Stomach smooth muscle (tissue), 2 donors: ENCODE data around the gene BRD2.

Experiments
- H3K27ac ChIP-seq: one replicate; pipeline ENCODE4 v1.7.0; 2013; ENCODE audit warnings: mild to moderate bottlenecking, low read length, inconsistent platforms
- H3K27me3 ChIP-seq, 2 donors: one replicate each; pipeline ENCODE4 v1.7.0; 2013; ENCODE audit warnings: low read length in 2 of 2; ENCODE audit not compliant: insufficient read depth in 2 of 2, control insufficient read depth in 1 of 2
- H3K36me3 ChIP-seq, 2 donors: one replicate each; pipeline ENCODE4 v1.7.0; 2013; ENCODE audit warnings: low read length in 2 of 2; ENCODE audit not compliant: control insufficient read depth in 2 of 2, insufficient read depth in 2 of 2
- H3K4me1 ChIP-seq: one replicate; pipeline ENCODE4 v1.7.0; 2013; ENCODE audit warnings: low read length; ENCODE audit not compliant: control insufficient read depth, insufficient read depth
- H3K4me3 ChIP-seq, 2 donors: one replicate each; pipeline ENCODE4 v1.7.0; 2013; ENCODE audit warnings: low read length in 2 of 2
- H3K9ac ChIP-seq, 2 donors: one replicate each; pipeline ENCODE4 v1.7.0; 2013; ENCODE audit warnings: low read length in 2 of 2, mild to moderate bottlenecking in 1 of 2
- H3K9me3 ChIP-seq, 2 donors: one replicate each; pipeline ENCODE4 v1.7.0; 2013; ENCODE audit warnings: low read length in 2 of 2; ENCODE audit not compliant: control insufficient read depth in 2 of 2
- donor health status: healthy.
- donor health status: Pancreatic carcinoma.

Gene BRD2

DNA sequence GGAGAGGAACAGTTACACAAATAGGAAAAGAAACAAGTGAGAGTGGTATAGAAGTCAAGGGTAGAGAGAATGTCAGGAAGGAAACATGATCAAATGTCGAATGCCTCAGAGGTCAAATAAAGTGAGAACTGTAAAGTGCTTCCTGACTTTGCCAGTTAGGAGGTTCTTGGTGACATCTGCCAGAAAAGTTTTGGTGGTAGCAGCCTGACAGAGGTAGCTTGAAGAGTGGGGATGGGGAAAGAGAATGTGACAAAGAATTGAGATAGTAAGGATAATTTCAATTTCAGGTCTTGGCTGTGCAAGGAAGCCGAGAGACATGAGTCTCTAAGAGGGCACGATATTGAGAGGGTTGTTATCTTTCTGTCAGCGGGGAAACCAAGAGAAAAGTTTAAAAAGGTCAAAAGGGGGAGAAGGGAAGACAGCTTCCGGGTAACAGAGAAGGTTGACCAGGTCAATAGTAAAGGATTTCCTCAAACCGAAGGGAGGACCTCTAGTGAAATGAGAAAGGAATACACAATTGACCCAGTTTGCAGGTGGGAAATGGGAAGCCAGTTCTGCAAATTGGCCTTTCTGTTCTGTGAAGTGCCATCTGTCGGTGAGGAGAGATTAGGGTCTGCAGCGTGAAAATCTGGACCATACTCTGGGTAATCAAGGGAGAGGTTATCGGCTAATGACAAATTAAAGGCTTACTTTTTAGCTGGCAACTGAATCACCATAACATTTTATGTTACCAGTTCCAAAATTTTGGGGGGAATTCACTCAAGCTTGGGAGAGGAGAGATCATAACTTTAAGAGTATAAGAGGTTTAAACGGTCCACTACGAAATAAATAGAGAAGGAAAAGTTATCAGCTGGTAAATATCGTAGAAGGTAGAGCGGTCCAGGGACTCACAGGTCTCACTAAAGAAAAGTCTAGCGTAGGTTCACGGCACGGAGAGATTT lies 973 bp upstream of the BRD2 start:
- peaks cover 0 to 2% of the 10 kb centered on the region in 2 donors for H3K36me3 ChIP-seq
- H3K27ac ChIP-seq: peak overlapping the region; percentile 100
- H3K4me1 ChIP-seq: peaks cover 20% of the 10 kb centered on the region
- H3K27me3 ChIP-seq: no peaks in the 10 kb centered on the region
- peak overlapping the region; percentile 99 to 100 for H3K4me3 ChIP-seq
- peak overlapping the region; percentile 93 to 100 for H3K9ac ChIP-seq
- H3K9me3 ChIP-seq: no peaks in the 10 kb centered on the region

DNA sequence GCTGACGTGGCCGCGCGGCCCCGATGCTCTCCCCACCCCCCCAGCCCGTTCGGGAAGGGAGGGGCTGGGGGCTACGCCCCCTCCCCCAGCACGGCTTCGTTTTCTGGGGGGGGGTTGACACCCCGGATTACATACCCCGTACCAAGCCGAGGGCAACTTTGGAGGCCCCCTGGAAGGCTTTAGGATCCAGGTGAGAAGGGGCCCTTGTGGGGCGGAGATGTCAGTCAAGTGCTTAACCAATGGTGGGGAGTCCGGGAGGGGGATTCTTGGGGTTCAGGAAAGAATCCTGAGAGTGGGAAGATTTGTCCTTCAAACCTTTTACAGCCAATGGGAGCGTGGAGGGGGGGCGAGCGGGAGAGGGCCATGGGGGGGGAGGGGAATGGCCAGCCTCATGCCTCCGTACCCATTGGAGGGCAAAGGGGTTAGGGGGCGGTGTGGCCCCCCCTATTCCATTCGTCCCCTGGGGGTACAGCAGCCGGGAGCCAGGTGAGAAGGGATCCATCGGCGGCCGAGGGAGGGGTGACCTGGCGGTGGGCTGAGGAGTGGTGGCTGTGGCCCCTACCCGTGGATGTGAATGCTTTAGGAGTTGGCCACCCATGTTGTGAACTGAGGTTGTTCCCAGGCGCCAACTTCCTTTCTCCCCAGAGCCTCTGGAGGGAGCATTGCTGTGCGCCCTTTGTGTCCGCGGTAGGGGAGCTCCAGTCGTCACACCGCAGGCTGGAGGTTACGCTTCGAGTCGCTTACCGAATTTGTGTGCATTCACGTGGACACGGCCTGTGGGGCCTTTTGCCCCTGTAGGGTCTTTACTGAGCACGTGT lies 682 bp downstream of the BRD2 start:
- no peaks in the 10 kb centered on the region for H3K27me3 ChIP-seq
- H3K4me3 ChIP-seq: peak overlapping the region; percentile 99 to 100
- peaks cover 0 to 4% of the 10 kb centered on the region in 2 donors for H3K36me3 ChIP-seq
- H3K9me3 ChIP-seq: no peaks in the 10 kb centered on the region
- H3K27ac ChIP-seq: peak overlapping the region; percentile 100
- peak overlapping the region; percentile 98 to 100 for H3K9ac ChIP-seq
- H3K4me1 ChIP-seq: peaks cover 27% of the 10 kb centered on the region

DNA sequence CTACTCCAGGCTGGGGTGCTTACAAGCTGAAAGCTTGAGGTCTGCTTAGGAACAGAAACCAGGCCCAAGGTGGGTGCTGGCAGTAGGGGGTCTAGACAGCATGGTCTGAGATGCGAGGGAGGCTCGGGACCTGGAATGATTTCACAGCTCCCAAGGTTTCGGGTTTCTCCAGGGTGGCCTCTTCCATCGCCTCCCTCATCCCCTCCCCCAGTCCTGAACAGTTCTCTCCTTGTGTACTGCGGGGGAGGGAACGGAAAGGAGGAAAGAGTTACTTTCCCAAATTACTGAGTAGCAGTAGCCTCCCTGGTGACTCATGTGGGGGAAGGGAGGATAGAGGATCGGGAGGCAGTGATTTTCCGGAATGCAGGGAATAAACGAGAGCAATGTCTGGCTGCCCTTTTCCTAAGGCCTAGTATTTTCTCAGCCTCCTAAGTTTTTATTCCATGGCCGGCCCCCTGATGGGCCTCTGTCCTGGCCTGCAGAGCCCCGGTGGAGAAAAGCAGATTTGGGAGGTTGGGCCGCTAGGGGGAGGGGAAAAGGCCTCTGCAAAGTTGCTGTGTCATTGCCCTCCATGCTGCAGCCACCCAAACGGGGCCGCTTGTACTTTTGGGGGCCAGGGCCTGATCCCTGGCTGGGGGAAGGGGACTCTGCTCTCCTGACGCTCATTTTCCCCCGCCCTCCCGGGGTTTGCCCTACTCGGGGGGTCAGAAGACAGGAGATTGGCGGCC lies 1.5 kb downstream of the BRD2 start:
- Histone ChIP-seq H3K4me1 (peaks cover 35% of the 10 kb centered on the region), H3K4me3 (peak overlapping the region; percentile 99 to 100)

DNA sequence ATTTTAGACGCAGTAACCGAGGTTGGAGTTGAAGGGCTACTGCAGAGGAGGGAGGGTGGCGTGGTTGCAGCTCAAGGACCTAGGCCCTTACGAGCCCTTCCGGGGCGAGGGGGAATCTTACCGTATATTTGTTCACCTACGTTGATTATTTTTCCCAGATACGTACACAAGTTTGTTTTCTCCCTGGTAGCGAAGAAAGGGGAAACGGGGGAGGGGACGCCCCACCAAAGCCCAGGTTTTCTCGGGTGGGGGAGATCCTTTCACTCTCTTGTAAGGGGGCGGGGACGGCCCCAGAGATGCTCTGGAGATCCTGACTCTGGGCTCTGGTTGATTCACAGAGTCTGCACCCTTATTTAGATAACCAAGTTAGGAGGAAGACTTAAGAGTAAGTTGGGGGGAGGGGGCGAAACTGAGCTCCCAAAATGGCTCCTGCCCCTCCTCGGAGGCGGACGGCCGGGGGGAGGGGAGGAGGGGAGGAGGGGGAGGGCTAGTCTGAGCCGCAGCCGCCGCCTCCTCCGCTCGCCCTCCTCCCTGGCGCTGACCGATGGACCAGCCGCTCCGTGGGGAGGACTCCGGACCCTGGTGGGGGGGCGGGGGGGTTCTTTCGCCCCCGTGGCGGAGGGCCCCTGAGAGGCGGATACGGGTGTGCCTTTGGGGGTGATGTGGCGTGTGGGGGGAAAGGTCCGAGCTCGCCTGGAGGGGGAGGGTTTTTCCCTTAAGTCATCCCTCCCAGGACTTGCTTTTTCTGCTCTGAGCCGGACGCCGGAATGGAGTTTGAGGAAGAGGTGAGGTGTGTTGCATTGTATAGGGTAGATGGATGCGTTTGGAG lies 2.2 kb downstream of the BRD2 start:
- H3K36me3 ChIP-seq: peaks cover 12 to 16% of the 10 kb centered on the region in 2 donors
- H3K27ac ChIP-seq: peak overlapping the region; percentile 100
- H3K9me3 ChIP-seq: no peaks in the 10 kb centered on the region
- no peaks in the 10 kb centered on the region for H3K27me3 ChIP-seq
- peak overlapping the region; percentile 99 to 100 for H3K4me3 ChIP-seq
- peaks cover 42% of the 10 kb centered on the region for H3K4me1 ChIP-seq
- peak overlapping the region; percentile 100 for H3K9ac ChIP-seq

More for the DNA sequence above, 1.5 kb downstream of the BRD2 start:
- H3K9me3 ChIP-seq: no peaks in the 10 kb centered on the region
- peak overlapping the region; percentile 100 for H3K27ac ChIP-seq
- no peaks in the 10 kb centered on the region for H3K27me3 ChIP-seq
- peaks cover 7 to 10% of the 10 kb centered on the region in 2 donors for H3K36me3 ChIP-seq
- H3K9ac ChIP-seq: peak overlapping the region; percentile 98 to 100

DNA sequence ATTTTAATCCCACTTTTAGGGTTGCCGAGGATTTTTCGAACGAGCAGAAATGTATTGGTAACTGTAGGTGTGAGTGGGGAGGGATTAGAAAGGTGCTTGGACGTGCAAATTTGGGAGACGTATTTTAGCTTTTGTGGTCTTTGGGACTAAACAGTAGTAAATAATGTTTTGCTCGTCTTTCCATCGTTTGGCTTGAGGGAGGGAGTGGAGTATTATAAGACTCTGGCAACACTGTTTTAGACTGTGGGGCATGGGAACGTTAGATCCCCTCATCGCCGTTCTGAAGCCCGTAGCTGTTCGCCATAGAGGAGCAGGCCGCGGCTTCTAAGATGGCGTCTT lies 2.8 kb downstream of the BRD2 start:
- peak overlapping the region; percentile 100 for H3K27ac ChIP-seq
- peaks cover 18 to 21% of the 10 kb centered on the region in 2 donors for H3K36me3 ChIP-seq
- H3K27me3 ChIP-seq: no peaks in the 10 kb centered on the region
- H3K4me1 ChIP-seq: peaks cover 45% of the 10 kb centered on the region
- peak overlapping the region; percentile 100 for H3K9ac ChIP-seq
- H3K4me3 ChIP-seq: peak overlapping the region; percentile 99 to 100
- no peaks in the 10 kb centered on the region for H3K9me3 ChIP-seq

DNA sequence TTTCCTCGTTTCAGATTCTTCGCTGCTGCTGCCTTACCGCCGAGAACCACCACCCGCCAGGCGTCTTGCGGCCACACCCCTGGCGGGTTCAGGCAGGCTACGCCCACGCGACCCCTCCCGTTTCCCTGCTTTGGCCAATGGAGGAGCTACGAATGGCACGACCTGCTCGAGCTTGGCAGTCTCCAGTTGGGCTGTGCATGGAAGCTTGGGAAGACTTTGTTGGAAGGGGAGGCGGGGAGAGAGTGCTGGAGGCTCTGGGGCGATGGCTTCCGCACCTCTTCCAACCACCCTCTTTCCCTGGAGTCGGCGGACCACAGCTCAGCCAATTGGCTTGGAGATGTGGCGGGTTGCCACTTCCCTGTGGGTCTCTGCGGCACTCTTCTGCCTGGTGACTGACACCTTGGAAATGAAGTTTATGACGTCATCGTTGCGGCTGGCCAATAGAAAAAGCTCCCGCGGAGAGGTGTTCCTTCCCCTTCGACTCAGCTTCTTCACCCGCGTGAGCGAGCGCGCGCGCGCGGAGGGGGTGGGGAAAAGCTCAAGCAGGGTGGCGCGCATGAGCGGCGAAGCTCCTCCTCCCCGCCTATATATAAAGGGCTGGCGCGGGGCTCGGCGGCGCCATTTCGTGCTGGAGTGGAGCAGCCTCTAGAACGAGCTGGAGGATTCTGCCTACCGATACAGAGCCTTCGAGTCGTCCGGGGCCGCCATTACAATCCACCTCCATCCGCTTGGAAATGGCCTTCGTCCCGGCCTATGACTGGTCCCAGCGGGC lies 3.4 kb downstream of the BRD2 start:
- no peaks in the 10 kb centered on the region for H3K27me3 ChIP-seq
- no peaks in the 10 kb centered on the region for H3K9me3 ChIP-seq
- peaks cover 24 to 27% of the 10 kb centered on the region in 2 donors for H3K36me3 ChIP-seq
- peak overlapping the region; percentile 100 for H3K9ac ChIP-seq
- H3K4me1 ChIP-seq: peaks cover 51% of the 10 kb centered on the region
- peak overlapping the region; percentile 100 for H3K27ac ChIP-seq
- H3K4me3 ChIP-seq: peak overlapping the region; percentile 99 to 100

DNA sequence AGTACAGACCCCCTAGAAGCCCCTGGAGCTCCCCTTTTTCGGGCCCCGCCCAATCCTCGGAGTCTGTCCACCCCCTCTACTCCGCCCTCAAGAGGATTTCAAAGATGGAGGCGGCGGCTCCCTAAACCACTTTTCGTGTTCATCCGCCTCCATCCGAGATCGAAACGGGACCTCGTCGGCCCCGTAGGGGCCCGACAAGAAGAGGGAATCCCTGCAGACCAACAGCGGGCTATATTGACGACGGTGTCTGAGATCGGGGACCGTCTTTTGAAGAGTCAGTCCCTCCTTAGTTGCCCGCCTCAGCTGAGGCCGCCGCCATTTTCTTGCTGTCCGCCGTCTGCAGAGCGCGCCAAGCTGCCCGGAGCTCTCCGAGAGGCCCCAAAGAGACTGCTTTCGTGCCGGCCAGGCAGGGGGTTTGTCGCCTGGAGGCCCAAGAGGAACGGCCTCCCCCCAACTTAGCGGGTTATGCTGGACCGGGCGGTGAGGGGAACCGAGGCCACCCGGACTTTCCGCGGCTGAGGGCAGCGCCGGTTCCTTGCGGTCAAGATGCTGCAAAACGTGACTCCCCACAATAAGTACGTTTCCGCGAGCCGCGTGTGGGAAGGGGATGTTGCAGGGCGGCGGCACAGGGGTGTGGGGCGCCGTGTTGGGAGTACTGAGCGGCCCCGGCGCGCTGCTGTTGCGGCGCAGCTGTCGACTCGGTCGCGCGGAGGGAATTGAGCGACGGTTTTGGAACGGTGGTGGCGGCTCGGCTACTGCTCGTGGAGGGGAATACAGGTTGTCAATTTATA lies 4.2 kb downstream of the BRD2 start:
- Histone ChIP-seq H3K27ac (peak overlapping the region; percentile 100), H3K36me3 (peaks cover 31 to 34% of the 10 kb centered on the region in 2 donors), H3K9me3 (no peaks in the 10 kb centered on the region), H3K9ac (peak overlapping the region; percentile 56 to 80), H3K27me3 (no peaks in the 10 kb centered on the region), H3K4me1 (peaks cover 54% of the 10 kb centered on the region), H3K4me3 (peak overlapping the region; percentile 91 to 99)

DNA sequence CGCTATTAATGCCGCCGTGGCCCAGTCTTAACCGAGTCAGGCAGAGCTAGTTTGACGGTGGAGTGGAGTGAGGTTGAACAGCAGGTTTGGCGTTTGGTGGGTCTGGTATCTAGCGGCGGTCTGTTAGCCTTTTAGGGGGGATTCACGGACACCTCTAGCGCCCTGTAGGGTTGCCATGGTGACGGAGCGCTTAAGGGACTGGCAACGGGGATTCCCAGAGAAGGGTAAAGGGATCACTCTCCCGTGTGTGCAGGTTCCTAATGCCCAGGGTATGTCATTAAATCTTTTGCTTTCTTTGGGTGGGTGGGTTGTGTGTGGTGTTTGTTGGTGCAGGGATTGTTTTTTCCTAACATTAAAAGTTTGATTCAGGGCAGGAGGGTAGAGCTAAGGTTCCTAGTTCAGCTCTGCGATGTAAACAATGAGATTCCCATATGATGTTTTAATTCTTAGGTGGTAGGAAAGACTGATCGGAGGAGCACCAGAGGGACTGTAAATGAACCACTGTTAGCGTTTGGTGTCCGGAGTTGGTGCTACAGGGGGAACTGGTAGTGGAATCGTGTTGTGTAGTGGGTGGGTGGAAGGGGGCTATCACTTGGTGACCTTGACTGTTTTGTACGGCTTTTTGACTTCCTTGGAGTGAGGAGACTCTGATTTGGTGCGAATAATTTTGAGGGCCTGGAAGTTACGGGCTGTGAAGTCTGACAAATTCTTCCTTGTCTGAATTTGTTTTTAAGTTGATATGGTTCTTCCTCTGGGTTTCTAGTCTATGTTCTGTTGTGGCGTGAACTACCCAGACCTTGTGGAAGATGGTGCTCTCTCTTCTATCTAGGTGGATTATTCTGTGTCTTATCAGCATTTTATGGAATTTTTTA lies 5.0 kb downstream of the BRD2 start:
- Histone ChIP-seq H3K36me3 (peaks cover 39 to 42% of the 10 kb centered on the region in 2 donors), H3K27ac (peak overlapping the region; percentile 33), H3K4me1 (peaks cover 53% of the 10 kb centered on the region), H3K9ac (peak overlapping the region; percentile 56 to 80), H3K4me3 (peak overlapping the region; percentile 91 to 99), H3K27me3 (no peaks in the 10 kb centered on the region), H3K9me3 (no peaks in the 10 kb centered on the region)
